K562 (cell line): Measurements from ENCODE around the gene C6orf89. TPM values are rescaled to one million over a fixed set of nuclear protein-coding genes. Genes with fewer than 3 reads are reported as not detected.

Experiments used
- CREB5 ChIP-seq: fragments of 250-450 bp; sonication (Bioruptor Pico); IDR thresholded peaks from 2 replicates; pipeline ENCODE4 v1.5.0; 2020; ENCODE audit warnings: mild to moderate bottlenecking
- E2F8 ChIP-seq: fragments of 450-650 bp; IDR thresholded peaks from 2 replicates; pipeline ENCODE4 v1.7.1; 2018; ENCODE audit warnings: mild to moderate bottlenecking, low read depth; ENCODE audit not compliant: partially characterized antibody
- ELF2 ChIP-seq: fragments of 250-450 bp; sonication (Bioruptor Pico); IDR thresholded peaks from 2 replicates; pipeline ENCODE4 v1.5.0; 2021; ENCODE audit warnings: mild to moderate bottlenecking
- ELK3 ChIP-seq: fragments of 450-650 bp; formaldehyde crosslinking; IDR thresholded peaks from 2 replicates; pipeline ENCODE4 v1.4.0; 2020; ENCODE audit warnings: mild to moderate bottlenecking
- GTF2E2 ChIP-seq: fragments of 200-800 bp; sonication (Bioruptor generic); IDR thresholded peaks from 2 replicates; pipeline ENCODE4 v1.6.1; 2016; ENCODE audit warnings: missing genetic modification characterization, missing compliant biosample characterization
- HCFC1 ChIP-seq: IDR thresholded peaks from 2 replicates; pipeline ENCODE4 v1.6.1; 2012; ENCODE audit warnings: low read depth, low read length, improper control_type of control experiment
- HDAC1 ChIP-seq, 2 experiments: fragments of 450-650 bp; IDR thresholded peaks; 2 replicates each; pipeline ENCODE4 v1.6.1; 2016 to 2017; ENCODE audit warnings: inconsistent platforms in 1 of 2, mild to moderate bottlenecking in 1 of 2, moderate library complexity in 1 of 2
- HEY1 ChIP-seq: fragments of 250-450 bp; sonication (Bioruptor Pico); IDR thresholded peaks from 2 replicates; pipeline ENCODE4 v1.5.0; 2020; ENCODE audit warnings: mild to moderate bottlenecking, moderate library complexity, borderline replicate concordance
- L3MBTL2 ChIP-seq: fragments of 450-650 bp; IDR thresholded peaks from 2 replicates; pipeline ENCODE4 v1.6.1; 2016; ENCODE audit warnings: mild to moderate bottlenecking, moderate library complexity
- NR2C2 ChIP-seq, 2 experiments: fragments of 200-800 bp in 1 of 2; sonication (Bioruptor generic) in 1 of 2; sonication (generic) in 1 of 2; formaldehyde crosslinking in 1 of 2; IDR thresholded peaks; 2 replicates each; pipeline versions ENCODE4 v1.6.1 to v1.8.0; 2016 to 2022; ENCODE audit warnings: mild to moderate bottlenecking in 1 of 2, missing compliant biosample characterization in 1 of 2, missing genetic modification characterization in 1 of 2, missing genetic modification reagents in 1 of 2
- RBM25 ChIP-seq: fragments of 200-400 bp; formaldehyde crosslinking; IDR thresholded peaks from 2 replicates; pipeline ENCODE4 v1.6.1; 2018; ENCODE audit warnings: low read length, low read depth, moderate library complexity; ENCODE audit not compliant: severe bottlenecking
- TCF7 ChIP-seq: sonication (generic); IDR thresholded peaks from 2 replicates; pipeline ENCODE4 v1.6.1; 2016; ENCODE audit warnings: antibody characterized with exemption, borderline replicate concordance
- TEAD4 ChIP-seq, 2 experiments: sonication (generic) in 1 of 2; formaldehyde crosslinking in 1 of 2; IDR thresholded peaks; 2 replicates each; pipeline versions ENCODE4 v1.6.1 to v1.8.0; 2012 to 2022; ENCODE audit warnings: borderline replicate concordance in 1 of 2, inconsistent platforms in 1 of 2, low read length in 1 of 2, mild to moderate bottlenecking in 1 of 2, missing genetic modification reagents in 1 of 2
- UBTF ChIP-seq, 2 experiments: IDR thresholded peaks; 2 replicates each; pipeline ENCODE4 v1.6.1; 2012; ENCODE audit warnings: improper control_type of control experiment in 2 of 2, low read depth in 2 of 2, low read length in 2 of 2, borderline replicate concordance in 1 of 2
- ZNF274 ChIP-seq: IDR thresholded peaks from 2 replicates; pipeline ENCODE4 v1.6.1; 2011; ENCODE audit warnings: low read depth, mild to moderate bottlenecking, low read length, moderate library complexity, borderline replicate concordance
- ZNF707 ChIP-seq: fragments of 250-450 bp; sonication (Bioruptor Pico); conservative IDR thresholded peaks from 2 replicates; pipeline ENCODE4 v1.8.0; 2022; ENCODE audit warnings: inconsistent platforms, mild to moderate bottlenecking, moderate library complexity
- polyA plus RNA-seq, 8 experiments: library from polyadenylated mRNA; depleted of rRNA in 4 of 8; stranded (reverse) in 5 of 8; unstranded in 3 of 8; fragments of >200 nt; fragmentation: Nextera tagmentation in 2 of 8; fragmentation: Illumina TruSeq in 1 of 8; extraction: Ambion mirVana in 2 of 8; extraction: Trizol in 1 of 8; gene quantifications; 2 replicates each; pipeline versions ENCODE4 v1.2.1 to v1.2.3, GENCODE V29; 2011 to 2014; ENCODE audit warnings: inconsistent platforms in 1 of 8, missing spikeins in 1 of 8
- total RNA-seq, 7 experiments: library from RNA; depleted of rRNA in 6 of 7; stranded (reverse); fragments of >200 nt in 6 of 7; fragmentation: Illumina TruSeq in 2 of 7; extraction: Trizol in 2 of 7; gene quantifications; 2 replicates each; pipeline versions ENCODE4 v1.2.1 to v1.2.3, GENCODE V29; 2011 to 2021; ENCODE audit warnings: low replicate concordance in 1 of 7

C6orf89 gene
- total and polyA plus RNA-seq, 9 of the 15 experiments (the other 6 are each of a cell fraction or from before 2014, with no cell fraction given), result 35.2 to 111 (median 58.5) TPM

- TF ChIP-seq TEAD4 (IDR thresholded peaks at IDR 0.05; ENCODE audit: low read length) (peak; percentile 69), TEAD4 (CRISPR knock-in tag; IDR thresholded peaks at IDR 0.05; ENCODE audit: borderline replicate concordance) (0 out of 2 replicates have a peak, but pooled peaks have one; percentile 22), ELF2 (CRISPR knock-in tag) (0 out of 2 replicates have a peak, but pooled peaks have one; percentile 16), HEY1 (CRISPR knock-in tag) (no peak), ZNF707 (CRISPR knock-in tag) (peak; percentile 5; the same call in 1 of the 2 replicates), UBTF (IDR thresholded peaks at IDR 0.05; ENCODE audit: borderline replicate concordance in 1 of 2, low read depth in 2 of 2, low read length in 2 of 2) (peak; percentile 96), GTF2E2 (tag) (peak; percentile 80; the same call in 1 of the 2 replicates), HCFC1 (peak; percentile 83), RBM25 (peak; percentile 64), ELK3 (0 out of 2 replicates have a peak, but pooled peaks have one; percentile 8), CREB5 (CRISPR knock-in tag) (no peak), NR2C2 (CRISPR knock-in tag; IDR thresholded peaks at IDR 0.05) (peak; percentile 79), NR2C2 (tag; IDR thresholded peaks at IDR 0.05) (peak; percentile 87), L3MBTL2 (peak; percentile 80), HDAC1 (IDR thresholded peaks at IDR 0.05) (peak; percentile 74 to 99; a peak in 3 of 4 replicates), E2F8 (peak; percentile 97), ZNF274 (no peak), TCF7 (peak; percentile 76; the same call in 1 of the 2 replicates)
Measured at GRCh38 chr6:36874443-36875249, 11.1 kb upstream of the C6orf89 start, which contains the start of gene PPIL1 (continued).
